AG10803 (cell line): ENCODE results near the gene ZMYM2.

Experiments used
- DNase-seq: peaks from one replicate; pipeline ENCODE4 v3.0.0; 2010; ENCODE audit warnings: low read depth
- H3K4me3 ChIP-seq: 2 replicates; pipeline ENCODE4 v1.5.1; 2011; ENCODE audit warnings: mild to moderate bottlenecking, low read length, control low read depth
- TF ChIP-seq, protein P1 (sequence below): conservative IDR thresholded peaks from 2 replicates; pipeline ENCODE4 v1.5.1; 2011; ENCODE audit warnings: mild to moderate bottlenecking, low read length, control low read depth, inconsistent platforms

The ZMYM2 gene

DNA sequence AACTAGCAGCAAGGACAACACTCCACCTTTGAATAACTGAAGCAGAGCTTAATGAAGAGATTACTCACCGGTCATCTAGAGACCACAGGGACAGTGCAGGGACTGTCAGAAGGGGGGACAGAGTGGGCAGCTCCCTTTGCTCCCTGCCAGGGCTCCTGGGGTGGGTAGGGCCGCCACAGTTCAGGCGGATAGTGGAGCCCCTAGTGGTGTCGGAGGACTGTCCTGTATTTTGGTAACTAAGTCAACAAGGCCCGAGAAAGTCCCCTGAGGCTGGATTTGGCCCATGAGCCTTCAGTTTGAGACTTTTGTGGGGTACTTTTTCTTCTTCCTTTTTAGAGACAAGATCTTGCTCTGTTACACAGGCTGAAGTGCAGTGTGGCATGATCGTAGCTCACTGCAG lies 157.7 kb downstream of the ZMYM2 start:
- no peak overlapping the region for H3K4me3 ChIP-seq
- DNase-seq: no peak
- TF ChIP-seq, protein P1, sequence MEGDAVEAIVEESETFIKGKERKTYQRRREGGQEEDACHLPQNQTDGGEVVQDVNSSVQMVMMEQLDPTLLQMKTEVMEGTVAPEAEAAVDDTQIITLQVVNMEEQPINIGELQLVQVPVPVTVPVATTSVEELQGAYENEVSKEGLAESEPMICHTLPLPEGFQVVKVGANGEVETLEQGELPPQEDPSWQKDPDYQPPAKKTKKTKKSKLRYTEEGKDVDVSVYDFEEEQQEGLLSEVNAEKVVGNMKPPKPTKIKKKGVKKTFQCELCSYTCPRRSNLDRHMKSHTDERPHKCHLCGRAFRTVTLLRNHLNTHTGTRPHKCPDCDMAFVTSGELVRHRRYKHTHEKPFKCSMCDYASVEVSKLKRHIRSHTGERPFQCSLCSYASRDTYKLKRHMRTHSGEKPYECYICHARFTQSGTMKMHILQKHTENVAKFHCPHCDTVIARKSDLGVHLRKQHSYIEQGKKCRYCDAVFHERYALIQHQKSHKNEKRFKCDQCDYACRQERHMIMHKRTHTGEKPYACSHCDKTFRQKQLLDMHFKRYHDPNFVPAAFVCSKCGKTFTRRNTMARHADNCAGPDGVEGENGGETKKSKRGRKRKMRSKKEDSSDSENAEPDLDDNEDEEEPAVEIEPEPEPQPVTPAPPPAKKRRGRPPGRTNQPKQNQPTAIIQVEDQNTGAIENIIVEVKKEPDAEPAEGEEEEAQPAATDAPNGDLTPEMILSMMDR: no peak

- TF ChIP-seq, protein P1: no peak
- H3K4me3 ChIP-seq: peak overlapping the region; percentile 71
- peak; percentile 55 for DNase-seq
These were observed 160.0 kb downstream of the ZMYM2 start for GRCh38 chr13:20118268-20119140.

DNA sequence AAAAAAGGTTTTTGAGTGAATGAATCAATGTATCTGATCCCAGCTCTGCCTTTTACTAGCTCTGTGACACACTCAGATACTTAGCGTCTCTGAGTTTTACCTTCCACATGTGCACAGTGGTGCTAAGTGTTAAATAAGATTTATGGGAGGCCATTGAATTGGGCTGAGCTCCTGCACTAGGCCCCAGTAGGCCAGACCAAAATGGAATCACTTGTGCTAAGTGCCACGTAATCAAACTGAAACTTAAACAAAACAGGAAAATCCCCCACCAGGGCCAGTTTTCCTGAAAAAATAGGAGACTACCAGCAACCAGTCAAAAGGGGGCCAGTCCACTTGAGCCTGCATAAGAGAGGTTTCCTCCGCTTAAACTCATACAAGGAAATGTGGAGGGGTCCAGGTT lies 161.4 kb downstream of the ZMYM2 start:
- no peak for DNase-seq
- no peak overlapping the region; the same call in 1 of the 2 replicates for H3K4me3 ChIP-seq
- TF ChIP-seq, protein P1: no peak

DNA sequence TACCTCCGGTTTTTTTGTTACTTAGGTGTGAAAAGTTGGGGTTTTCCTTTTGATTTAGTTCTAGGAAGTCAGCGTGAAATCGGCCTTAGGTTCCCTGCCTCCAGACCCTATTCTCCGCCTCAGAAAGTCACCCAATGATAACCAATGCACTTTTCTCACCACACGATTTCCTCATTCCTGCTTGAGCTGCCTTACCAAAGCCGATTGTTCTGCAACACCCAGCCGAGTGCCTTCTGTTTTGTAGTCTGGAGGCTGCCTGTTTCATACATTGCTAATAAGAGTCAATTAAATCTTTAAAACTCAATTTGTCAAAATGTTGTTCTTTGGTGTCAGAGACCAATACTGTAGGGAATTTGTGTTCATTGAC lies 162.6 kb downstream of the ZMYM2 start:
- H3K4me3 ChIP-seq: peak overlapping the region; percentile 48
- TF ChIP-seq, protein P1: no peak
- peak; percentile 37 for DNase-seq

GRCh38 chr13:20124303-20124702 lies 165.8 kb downstream of the ZMYM2 start:
- DNase-seq: peak; percentile 5
- TF ChIP-seq, protein P1: no peak
- H3K4me3 ChIP-seq: no peak overlapping the region

DNA sequence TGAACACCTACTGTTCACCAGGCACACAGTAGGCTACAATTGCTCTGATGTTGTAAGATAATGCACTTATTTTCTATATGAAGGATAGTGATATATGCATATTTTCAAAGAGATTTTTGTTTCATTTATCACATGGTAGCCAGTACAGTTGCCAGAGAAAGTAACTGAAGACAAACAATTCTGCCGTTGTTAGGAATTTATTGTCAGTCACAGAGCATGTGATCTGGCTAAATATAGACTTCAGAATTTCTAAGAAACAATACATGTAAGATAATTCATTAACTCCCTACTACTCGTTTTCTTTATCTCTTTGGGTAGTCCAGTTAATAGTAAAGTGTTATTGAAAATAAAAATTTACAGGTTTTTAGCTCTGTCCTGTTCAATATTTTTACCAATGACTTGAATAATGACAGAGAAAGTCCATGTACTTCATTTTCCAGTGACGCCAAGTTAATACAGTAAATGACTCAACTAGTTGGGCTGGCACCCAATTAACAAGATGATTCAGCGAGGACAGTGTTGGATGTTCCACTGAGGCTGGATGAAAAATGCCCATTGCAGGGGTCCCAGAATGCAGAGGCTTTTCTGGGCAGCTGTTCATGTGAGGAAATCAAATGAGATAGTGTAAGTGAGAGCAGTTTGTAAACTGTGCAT lies 166.7 kb downstream of the ZMYM2 start:
- TF ChIP-seq, protein P1: no peak
- peak; percentile 59 for DNase-seq
- H3K4me3 ChIP-seq: no peak overlapping the region

DNA sequence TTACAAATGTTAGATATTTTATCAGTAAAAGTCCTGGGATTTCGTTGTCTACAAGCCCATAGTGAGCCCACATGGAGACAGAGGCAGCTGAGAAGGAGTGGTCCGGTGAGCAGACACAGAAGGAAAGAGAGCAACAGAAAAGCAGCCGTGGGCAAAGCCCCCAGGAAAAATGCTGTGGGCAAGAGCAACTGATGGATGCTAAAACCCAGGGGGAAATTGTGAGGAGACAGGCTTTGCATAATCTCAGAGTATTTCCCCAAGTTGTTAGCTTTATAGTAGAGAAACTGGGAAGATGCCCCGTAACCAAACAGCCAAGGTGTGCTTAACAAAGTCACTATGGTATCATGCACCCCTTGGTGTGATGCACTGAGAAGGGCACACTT lies 167.2 kb downstream of the ZMYM2 start:
- no peak overlapping the region for H3K4me3 ChIP-seq
- TF ChIP-seq, protein P1: no peak
- no peak for DNase-seq
